Measurements from ENCODE around the gene RBBP4. TPM values are rescaled to one million over a fixed set of nuclear protein-coding genes. Genes with fewer than 3 reads are reported as not detected.

RBBP4 gene
- total and polyA plus RNA-seq, 2 of the 13 experiments (the other 11 are each of a cell fraction or from before 2014, with no cell fraction given) = 64.4 to 166 TPM

GRCh38 chr1:32727876-32728275 is 76.9 kb downstream of the RBBP4 start:
- ATAC-seq = no peak
- Histone ChIP-seq H4K20me1 (ENCODE audit: insufficient read depth, low read length) (no peaks in the 10 kb centered on the region), H3K79me2 (ENCODE audit: insufficient read depth, low read length) (no peaks in the 10 kb centered on the region), H3K27me3 (ENCODE audit: control insufficient read depth in 1 of 2, insufficient read depth in 2 of 2, low read length in 2 of 2) (peaks cover 2 to 10% of the 10 kb centered on the region in 2 experiments; a peak in 2 of 5 replicates), H3K4me3 (replicated peaks in 1 of 3; ENCODE audit: insufficient read depth in 1 of 3, low read depth in 2 of 3, low read length in 3 of 3) (no peak overlapping the region), H2AFZ (ENCODE audit: low read length) (no peak overlapping the region), H3K36me3 (replicated peaks in 1 of 2; ENCODE audit: control insufficient read depth in 1 of 2, insufficient read depth in 2 of 2, low read length in 2 of 2) (no peaks in the 10 kb centered on the region), H3K4me2 (ENCODE audit: low read depth, low read length) (no peak overlapping the region), H3K9ac (ENCODE audit: insufficient read depth, low read depth, low read length) (no peak overlapping the region), H3K4me1 (ENCODE audit: insufficient read depth, low read length) (peaks cover 41% of the 10 kb centered on the region), H3K9me3 (ENCODE audit: low read length) (no peaks in the 10 kb centered on the region), H3K27ac (ENCODE audit: extremely low read length, insufficient read depth, low read length) (no peak overlapping the region)
- in situ Hi-C loops (cut with HindIII; ENCODE audit: extremely low pct_ligation_motif_present, low pct_unique_long_range_greater_than_20kb) (no loop called here), intact Hi-C loops (cut with micrococcal nuclease; ENCODE audit: unreplicated experiment) (no loop called here)
- no TSS peak for BruUV-seq (replicated peaks)
- no peak for DNase-seq (ENCODE audit: low spot score)
- ChIA-PET POLR2A (interaction anchor here (0.9 to 1.5 kb wide), 2 partner anchors 12 to 32 kb away, joined by 5 to 9 read pairs; no protein-coding TSS in a partner anchor), CTCF (ENCODE audit: low intra/inter-chr PET ratio, low total read pairs) (no interaction called here)
- TF ChIP-seq NCOA2 (CRISPR knock-in tag; IDR thresholded peaks at IDR 0.05) (no peak), JUN (CRISPR knock-in tag; IDR thresholded peaks at IDR 0.05) (no peak), SP1 (IDR thresholded peaks at IDR 0.05) (no peak), SP1 (CRISPR knock-in tag; IDR thresholded peaks at IDR 0.05) (no peak), RBAK (CRISPR knock-in tag; IDR thresholded peaks at IDR 0.05) (no peak), ATF6 (CRISPR knock-in tag; conservative IDR thresholded peaks at IDR 0.05) (no peak), ZC3H4 (CRISPR knock-in tag; IDR thresholded peaks at IDR 0.05; ENCODE audit: borderline replicate concordance) (no peak), RFXAP (CRISPR knock-in tag; IDR thresholded peaks at IDR 0.05; ENCODE audit: borderline replicate concordance) (no peak), SIN3B (IDR thresholded peaks at IDR 0.05; ENCODE audit: low read length) (no peak), KAT7 (CRISPR knock-in tag; IDR thresholded peaks at IDR 0.05; ENCODE audit: borderline replicate concordance) (no peak), ZNF513 (CRISPR knock-in tag; conservative IDR thresholded peaks at IDR 0.05) (no peak), FLYWCH1 (CRISPR knock-in tag; IDR thresholded peaks at IDR 0.05) (no peak)
- WGBS (ENCODE audit: low lambda C conversion rate) = 56% methylated on average over 1 of the region's 1 CpG
- FAIRE-seq = no peak
